NCI-H1417 (cell line): ENCODE measurements around the gene NF2.

Experiments
- DNase-seq, 3 experiments: peaks; one replicate each; lab custom pipeline; 2025; lab: John Stamatoyannopoulos, UW

The NF2 gene

DNA sequence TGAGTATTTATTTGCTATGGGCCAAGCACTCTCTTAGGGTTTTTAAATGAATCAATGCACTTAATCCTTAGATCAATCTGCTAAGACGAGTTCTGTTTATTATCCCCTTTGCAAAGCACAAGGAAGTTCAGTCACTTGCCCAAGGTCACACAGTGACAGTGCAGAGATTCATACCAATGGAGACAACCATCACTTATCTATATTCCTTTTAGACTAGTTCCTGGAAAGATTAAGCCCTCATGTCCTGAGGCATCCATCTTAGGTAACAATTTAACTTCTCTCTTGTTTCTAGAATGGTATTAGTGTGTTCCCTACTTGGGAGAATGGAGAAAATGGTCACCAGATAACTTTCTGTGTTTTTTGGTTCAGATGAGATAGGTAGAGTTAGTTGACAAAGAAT lies 28.3 kb downstream of the NF2 start:
- no peak for DNase-seq

- DNase-seq, result no peak
Measured at GRCh38 chr22:29632672-29633071, 29.2 kb downstream of the NF2 start.

DNA sequence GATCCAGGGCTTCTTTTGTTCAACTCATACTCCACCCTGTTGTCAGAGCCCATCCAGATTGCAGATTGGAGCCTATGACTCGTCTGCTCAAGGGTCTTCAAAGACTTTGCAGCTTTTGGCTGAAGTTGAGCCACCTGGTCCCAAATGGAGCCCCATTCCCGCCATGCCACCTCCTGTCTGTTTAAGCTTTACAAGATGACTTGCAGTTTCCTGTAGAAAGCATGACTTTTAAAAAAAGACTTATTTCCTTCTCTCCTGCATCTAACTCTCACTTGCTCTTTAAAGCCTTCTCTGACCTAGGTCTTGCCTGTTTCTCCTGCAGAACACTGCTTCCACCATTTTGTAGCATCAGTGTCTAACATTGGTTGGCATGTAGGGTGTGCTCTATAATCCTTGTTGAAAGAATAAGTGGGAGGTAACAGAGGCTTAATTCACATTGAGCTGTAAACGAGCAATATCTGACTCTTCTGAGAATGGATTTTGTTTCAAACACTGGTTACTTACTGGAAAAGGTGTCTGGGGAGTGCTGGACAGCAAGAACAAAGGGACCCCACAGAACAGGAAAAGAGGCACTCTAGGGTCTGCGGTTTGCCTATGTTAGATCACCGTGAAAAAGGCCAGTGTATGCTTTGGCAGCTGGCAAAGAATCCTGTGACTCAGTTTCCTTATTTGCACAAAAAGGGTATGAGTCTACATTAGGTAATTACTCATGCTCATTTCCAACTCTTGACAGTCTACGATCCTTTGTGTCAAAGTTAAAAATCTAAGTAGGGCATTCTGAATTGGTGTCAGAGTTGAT lies 30.3 kb downstream of the NF2 start:
- DNase-seq, result no peak

GRCh38 chr22:29634847-29635246 lies 31.4 kb downstream of the NF2 start:
- DNase-seq, result no peak

DNA sequence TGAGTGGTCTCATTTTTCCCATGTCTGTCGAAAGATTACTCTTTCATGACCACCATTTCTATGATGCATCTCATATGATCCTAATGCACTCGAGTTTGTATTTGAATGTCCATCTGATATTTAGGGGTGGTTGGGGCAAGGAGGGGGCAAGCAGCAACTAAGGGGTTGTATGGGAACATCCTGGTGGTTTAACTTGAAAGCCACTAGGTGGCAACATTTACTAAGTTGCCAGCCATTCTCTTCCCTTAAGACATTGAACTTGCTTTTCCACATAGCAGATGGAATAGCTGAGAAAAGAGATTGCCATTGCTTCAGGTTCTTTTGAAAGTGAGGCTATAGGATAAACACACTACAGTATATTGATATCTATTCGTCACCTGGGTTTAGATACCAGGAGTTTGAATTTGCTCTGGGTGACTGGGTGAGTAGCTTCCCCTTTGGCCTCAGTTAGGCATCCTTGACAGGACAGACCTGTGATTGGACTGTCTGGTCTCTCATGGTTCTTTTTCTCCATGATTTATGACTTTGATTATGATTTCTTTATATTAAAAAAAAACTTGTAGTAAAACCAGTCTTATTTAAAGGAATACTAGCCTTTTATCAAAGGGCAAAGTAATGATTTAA lies 32.4 kb downstream of the NF2 start:
- DNase-seq, result peak; percentile 13 to 72 (median 14)

DNA sequence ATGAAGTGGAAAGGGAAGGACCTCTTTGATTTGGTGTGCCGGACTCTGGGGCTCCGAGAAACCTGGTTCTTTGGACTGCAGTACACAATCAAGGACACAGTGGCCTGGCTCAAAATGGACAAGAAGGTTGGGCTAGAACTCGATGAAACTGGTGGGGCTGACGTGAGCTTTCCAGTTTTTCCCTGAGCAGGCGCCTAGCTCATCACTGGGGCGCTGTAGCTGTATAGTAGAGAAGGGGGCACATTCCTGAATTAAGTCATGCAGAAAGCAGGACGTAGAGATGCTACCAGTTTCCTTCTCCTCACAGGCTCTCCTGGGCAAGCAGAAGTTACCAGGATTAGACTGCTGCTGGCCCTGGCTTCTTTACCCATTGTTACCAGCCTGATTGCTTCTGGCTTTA lies 33.3 kb downstream of the NF2 start:
- no peak for DNase-seq

DNA sequence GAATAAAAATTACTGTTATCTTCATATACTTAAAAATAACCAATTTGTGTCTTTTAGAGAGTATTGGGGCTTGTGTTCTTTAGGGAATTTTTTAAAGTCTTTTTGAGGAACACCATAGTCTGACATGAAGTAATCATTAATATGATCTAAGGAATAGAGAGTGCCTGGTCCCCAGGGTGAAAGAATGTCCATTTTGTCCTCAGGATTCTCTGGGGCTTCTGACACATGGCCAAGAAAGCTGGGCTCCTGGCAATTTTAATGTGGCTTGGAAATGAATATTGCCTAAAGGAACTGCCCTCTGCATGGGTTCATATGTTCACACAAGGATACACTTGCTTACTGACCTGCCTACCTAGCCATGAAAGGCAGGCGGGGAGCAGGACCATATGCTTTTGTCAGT lies 33.7 kb downstream of the NF2 start:
- DNase-seq, result no peak

- no peak for DNase-seq
Measured at GRCh38 chr22:29638678-29639077, 35.2 kb downstream of the NF2 start.

DNA sequence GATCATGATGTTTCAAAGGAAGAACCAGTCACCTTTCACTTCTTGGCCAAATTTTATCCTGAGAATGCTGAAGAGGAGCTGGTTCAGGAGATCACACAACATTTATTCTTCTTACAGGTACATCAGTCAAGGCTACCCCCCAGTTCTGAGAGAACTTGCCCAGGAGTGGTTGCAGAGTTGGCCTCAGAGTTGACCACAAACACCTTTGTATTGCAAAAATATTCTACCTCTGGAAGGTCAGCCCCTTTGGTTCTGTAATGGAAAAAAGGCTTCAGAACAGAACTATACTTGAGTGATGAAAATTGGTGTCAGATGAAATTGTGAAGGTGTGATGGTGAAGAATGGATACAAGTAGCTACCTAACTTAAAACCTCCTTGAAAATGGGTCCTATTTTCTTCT lies 35.7 kb downstream of the NF2 start:
- DNase-seq, result no peak

- peak in 1 of 3 experiments; percentile 14 for DNase-seq
Measured at GRCh38 chr22:29641042-29641699, 37.7 kb downstream of the NF2 start.

DNA sequence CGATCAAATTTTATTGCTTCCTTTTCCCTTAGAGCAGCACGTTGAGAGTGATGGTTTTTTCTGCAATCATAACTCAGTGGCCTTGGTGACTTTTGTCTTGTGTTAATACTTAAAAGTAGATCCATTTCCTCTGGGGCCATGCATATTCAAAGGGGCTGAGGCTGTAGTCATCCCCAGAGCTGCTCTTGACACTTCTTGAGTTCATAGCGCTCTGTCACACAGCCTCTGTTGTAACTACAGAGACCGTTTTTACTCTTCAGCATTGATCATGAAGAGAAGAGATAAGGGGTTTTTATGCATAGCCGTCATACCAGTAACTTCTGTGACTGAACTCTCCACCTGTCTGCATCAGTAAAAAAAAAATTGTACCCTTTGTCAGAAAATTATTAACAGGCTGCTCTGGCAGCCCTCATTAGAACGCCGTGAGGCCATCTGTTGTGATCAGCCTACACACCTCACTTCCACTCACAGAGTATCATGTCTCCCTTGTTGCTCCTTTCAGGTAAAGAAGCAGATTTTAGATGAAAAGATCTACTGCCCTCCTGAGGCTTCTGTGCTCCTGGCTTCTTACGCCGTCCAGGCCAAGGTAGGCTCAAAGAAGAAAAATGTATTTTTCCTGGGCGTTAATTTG lies 38.4 kb downstream of the NF2 start:
- DNase-seq, result peak in 1 of 3 experiments; percentile 20

DNA sequence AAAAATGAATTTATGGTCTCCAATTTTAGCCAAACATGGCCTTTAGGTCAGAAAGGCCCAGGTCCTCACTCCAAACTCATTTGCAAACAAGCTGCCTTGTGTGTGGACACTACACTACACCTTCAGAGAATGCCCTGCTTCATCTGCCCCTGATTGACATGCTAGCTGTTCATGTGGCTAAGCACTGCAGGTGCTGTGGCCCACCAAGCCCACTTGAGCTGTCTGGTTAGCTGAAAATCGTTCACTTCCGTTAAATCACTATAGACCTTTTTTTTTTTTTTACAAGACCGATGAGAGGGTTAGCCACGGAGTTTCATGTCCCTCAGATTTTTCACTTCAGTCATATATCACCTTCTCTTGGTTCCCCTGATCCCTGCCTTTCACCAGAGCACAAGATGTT lies 39.3 kb downstream of the NF2 start:
- peak in 1 of 3 experiments; percentile 2 for DNase-seq

- no peak for DNase-seq
Measured at GRCh38 chr22:29647954-29648737, 44.7 kb downstream of the NF2 start.

DNA sequence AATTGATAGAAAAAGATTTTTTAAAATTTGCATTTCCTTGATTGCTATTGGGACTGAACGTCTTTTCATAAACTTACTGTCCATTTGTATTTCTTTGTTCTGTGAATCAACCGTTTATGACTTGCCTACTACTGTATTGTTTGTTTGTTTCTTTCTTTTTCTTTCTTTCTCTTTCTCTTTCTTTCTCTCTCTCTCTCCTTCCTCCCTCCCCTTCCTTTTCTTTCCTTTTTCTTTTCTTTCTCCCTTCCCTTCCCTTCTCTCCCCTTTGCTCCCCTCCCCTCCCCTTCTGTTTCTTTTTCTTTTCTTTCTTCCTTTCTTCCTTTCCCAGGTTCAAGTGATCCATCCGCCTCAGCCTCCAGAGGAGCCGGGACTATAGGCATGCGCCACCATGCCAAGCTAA lies 46.9 kb downstream of the NF2 start:
- no peak for DNase-seq

GRCh38 chr22:29651652-29652051 lies 48.2 kb downstream of the NF2 start:
- DNase-seq, result no peak

DNA sequence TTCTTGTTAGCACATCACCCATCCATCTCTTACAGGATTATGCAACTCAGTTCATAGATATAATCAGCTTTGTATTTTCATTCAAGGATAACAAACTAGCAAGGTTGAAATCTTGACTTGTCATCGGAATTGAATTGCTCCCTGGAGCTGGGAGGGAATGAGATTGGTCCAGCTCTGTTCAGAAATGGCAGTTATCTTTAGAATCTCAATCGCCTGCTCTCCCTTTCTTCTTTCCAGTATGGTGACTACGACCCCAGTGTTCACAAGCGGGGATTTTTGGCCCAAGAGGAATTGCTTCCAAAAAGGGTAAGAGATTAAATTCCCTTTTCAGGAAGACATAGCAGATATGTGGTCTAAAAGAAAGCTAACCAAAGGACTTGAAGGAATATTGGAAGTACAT lies 51.0 kb downstream of the NF2 start:
- DNase-seq, result no peak

- no peak for DNase-seq
Measured at GRCh38 chr22:29654882-29655281, 51.4 kb downstream of the NF2 start.

DNA sequence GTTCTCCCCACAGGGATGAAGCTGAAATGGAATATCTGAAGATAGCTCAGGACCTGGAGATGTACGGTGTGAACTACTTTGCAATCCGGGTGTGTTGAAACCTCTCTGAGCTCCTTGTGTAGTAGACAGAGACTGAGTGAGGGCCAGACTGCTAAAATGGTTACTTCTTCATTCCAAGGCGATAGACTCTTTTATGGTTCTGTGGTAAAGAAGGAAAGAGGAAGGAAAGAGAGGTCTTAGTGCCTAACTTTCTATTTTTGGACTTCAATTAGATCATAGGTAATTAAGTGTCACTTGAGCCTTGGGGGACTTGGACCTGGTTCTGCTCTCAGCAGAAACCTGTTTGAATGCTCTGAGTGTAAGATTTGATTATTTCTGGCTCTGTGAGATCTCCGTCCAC lies 54.7 kb downstream of the NF2 start:
- DNase-seq, result peak in 1 of 3 experiments; percentile 11

- no peak for DNase-seq
Measured at GRCh38 chr22:29660021-29660420, 56.6 kb downstream of the NF2 start.

DNA sequence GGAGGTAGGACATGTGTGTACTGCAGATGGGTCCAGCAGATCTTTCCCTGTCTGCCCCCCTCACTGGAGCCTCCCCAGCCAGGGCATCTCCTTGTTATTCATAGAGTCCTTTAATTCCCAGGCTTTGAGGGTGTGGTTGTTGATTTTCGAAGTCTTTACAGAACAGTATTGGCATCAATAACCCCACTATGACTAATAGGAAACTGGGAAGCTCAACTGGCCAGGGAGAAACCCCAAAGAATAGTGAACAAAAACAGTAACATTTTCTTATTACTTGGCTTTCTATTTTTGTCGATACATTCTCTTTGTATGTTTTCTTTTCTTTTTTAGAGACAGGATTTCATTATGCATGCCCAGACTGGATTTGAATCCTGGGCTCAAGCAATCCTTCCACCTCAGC lies 57.9 kb downstream of the NF2 start:
- DNase-seq, result no peak

- DNase-seq, result peak in 2 of 3 experiments; percentile 14 to 66
Measured at GRCh38 chr22:29663180-29663821, 59.9 kb downstream of the NF2 start.
